Suppressor macrophage treated with lipopolysaccharide for 1 hour (primary cell): ENCODE data around the gene TRMT112.

Experiments
- DNase-seq, 3 donors: peaks; one replicate each; pipeline ENCODE4 v3.0.0-alpha.2; 2020 to 2022

The TRMT112 gene

DNA sequence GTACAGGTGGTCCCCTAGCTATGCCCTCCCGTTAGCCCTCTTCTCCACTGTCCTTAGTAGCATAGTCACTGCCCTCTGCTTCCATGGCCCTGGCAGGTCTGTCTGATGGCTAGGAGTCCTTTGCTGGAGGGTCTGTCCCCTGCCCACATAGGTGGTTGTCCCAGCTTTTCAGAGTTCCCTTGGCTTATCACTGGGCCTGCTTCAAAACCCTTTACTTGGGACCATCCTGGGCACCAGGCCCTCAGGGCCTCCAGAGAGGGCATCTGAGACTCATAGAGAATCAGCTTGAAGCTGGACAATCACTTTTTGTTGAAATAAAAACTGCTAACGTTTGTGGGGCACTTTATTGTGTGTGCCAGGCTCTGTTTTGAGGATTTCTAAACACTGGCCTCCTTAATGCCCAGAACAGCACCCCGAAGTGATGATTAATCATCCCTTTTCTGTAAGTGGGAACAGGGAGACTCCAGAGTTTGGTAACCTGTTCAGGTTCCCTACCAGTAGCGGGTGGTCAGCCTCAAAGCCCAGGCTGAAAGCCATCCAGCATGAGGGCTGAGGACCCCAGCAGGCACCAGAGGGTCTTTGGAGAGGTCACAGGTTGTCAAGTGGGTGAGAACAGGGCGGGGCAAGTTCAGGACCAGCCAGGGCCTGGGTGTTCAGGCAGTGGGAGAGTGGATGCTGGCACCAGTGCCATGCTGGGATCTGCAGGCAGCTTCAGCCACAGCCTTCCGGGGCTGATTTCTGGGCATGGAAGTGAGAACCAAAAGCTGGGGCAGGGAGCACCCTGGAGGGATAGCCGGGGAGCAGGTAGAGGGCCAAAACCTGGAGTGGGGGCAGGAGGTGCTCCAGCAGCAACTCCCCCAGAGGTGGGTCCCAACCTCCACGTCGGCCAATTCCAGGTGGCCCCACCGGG, 26.8 kb downstream of the TRMT112 start:
- peak; percentile 52 to 57 (median 52) for DNase-seq

DNA sequence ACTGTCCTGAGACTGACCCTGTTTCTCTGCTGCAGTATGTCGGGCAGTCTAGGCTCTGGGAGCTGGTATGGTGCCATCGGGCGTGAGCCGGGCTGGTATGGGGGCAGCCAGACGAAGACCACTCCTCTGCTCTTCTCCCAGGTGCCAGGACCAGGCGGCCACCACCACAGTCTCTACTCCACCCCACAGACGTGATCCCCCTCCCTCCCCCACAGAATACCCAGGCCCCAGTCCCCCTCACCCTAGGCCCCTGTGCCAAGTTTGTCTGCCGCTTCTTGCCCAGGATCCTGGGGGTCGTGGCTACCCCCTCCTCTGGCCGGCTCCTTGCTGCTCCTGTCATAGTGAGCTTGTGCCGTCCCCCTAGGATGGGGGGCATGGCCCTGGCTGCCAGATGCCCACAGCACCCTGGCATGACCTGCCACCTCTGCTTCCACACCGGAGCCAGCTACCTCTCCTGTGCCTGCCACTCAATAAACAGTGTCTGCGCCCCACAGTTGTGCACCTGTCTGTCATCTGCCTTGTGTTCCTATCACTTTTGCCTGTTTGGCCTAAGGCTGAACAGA, 28.3 kb downstream of the TRMT112 start:
- no peak for DNase-seq

DNA sequence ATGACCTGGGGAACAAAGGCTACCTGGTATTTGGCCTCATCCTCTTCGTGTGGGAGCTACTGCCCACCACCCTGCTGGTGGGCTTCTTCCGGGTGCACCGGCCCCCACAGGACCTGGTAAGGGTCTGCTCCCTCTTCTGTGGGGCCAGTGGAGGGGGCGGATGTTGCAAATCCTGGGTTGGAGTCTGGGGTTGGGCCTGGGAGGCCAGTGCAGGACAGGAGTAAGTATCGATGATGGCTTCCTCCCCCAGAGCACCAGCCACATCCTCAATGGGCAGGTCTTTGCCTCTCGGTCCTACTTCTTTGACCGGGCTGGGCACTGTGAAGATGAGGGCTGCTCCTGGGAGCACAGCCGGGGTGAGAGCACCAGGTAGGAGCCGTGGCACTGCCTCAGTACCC, 29.0 kb downstream of the TRMT112 start:
- DNase-seq, result no peak

- no peak for DNase-seq
Observed at GRCh38 chr11:64287676-64288352, 29.5 kb downstream of the TRMT112 start.

DNA sequence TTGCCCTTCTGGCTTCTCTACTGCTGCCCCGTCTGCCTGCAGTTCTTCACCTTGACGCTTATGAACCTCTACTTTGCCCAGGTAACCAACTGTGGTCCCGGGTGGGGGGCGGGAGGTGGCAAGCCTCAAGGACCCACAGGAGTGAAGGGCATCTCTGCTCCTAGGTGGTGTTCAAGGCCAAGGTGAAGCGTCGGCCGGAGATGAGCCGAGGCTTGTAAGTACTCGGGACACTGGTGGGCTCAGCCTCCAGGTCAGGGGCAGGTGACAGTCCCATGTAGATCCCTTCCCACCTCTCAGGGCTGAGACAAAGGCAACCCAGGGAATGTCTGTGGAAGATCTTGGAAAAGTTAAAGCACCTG, 30.6 kb downstream of the TRMT112 start:
- DNase-seq, result no peak

- no peak for DNase-seq
Observed at GRCh38 chr11:64285885-64286800, 31.2 kb downstream of the TRMT112 start.

DNA sequence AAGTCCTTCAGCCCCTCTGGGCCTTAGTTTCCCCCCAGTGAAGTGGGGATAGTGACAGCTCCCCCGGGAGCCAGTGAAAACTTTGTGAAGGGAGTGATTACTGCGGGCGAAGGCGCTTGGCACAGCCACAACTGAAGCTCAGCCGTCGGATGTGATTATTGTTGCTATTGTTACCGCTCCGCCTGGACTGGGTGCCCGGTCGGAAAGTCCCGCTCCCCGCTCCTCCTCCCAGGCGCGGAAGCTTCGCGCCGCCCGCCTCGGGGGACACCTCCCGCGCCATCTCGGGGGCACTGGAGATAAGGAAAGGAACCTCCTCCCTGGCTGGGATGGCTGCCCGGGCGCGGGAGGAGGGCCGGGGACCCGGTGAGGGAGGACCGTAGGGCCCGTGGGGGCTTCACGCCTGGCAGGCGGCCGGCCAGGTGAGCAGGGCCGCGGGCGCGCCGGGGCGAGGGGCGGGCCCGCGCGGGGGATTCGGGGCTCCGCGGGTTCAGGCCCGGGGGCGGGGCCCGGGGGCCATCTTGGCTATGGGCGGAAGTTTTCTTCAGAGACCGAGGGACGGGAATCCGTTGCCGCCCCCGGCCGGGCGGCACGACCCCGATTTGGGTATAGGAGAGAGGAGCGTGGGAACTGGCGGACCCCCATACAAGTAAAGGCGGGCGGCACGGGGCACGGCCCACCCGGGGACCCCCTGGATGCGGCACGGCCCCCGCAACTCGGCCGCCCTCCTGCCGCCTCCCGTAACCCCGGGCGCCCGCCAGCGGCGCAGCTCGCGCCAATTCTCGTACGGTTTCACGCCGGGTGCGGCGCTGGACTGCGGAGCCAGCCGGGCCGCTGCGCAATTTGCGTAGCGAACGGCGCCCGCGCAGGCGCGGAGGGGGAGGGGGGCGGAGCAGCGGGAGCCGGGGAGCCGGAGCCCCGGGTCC, 32.1 kb downstream of the TRMT112 start, which contains the start of gene GPR137:
GPR137 (plus strand) TSS at position 887 of the 923 bp plus-strand sequence. CDS start 677 bp downstream, outside the sequence.
- DNase-seq, result peak; percentile 87 to 96 (median 90)

DNA sequence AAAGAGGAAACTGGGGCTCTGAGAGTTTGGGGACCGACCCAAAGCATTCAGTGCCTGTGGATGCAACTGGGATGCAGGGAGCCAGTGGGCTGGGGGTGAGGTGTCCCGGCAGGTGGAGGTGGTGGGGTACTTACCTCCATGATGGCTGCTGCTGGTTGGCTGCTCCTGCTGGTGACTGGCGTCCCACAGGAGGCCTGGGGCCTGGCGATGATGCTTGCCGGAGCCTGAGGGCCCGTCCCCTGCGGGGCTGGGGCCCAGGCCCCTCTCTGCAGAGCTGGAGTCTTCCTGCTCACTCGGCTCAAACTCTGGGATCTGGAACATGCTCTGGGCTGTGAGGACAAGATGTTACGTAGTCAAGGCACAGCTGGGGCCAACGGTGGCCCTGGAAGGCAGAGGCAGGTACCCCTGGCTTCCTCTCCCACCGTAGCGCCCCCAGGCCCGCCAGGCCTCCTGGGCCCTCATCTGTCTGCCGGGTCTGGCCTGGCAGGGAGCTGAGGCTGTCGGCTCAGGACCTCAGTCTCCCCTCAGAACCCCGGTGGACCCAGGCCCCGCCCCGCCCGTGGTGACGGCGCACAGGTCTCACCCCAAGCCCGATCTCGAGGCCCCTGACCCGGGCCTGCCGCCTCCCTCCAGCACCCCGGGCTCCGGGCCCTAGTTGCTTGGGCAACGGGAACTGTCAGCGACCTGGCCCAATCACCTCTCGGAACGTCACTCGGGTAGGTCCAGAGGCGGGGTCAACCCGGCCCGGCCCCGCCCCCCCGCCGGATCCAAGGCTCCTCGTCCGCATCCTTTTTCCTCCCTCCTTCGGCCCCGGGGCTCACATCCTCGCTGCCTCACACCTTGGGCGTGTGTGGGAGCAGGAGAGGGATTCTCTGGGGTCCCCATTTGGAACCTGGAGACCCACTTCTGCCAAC, 33.1 kb downstream of the TRMT112 start, which contains the start of gene BAD:
BAD (minus strand) TSS at position 618 of the 914 bp plus-strand sequence; CDS start at position 321, 297 bp downstream.
- DNase-seq, result peak; percentile 93 to 98 (median 96)

GRCh38 chr11:64283092-64283491, 34.3 kb downstream of the TRMT112 start:
- no peak for DNase-seq

DNA sequence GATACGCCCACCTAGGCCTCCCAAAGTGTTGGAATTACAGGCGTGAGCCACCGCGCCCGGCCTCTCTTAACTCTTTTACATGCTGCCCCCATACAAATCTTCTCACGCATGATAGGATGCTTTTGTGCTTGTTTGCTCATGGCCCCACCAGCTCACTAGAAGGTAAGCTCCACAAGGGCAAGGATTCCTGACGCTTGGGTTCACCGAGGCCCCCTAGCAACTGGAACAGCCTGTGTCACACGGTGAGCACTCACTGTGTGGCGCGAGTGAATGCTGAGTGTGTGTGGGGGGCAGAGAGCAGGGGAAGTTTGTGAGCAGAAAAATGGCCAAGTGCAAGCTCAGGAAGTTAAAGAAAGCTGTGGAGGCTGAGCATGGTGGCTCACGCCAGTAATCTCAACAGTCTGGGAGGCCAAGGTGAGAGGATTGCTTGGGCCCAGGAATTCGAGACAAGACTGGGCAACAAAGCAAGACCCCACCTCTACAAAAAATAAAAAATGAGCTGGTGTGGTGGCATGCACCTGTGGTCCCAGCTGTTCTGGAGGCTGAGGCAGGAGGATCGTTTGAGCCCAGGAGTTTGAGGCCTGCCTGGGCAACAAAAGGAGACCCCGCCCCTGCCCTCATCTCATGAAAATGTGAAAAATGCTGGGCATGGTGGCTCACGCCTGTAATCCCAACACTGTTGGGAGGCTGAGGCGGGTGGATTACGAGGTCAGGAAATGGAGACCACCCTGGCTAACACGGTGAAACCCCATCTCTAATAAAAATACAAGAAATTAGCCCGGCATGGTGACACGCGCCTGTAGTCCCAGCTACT, 35.2 kb downstream of the TRMT112 start:
- DNase-seq, result no peak

- no peak for DNase-seq
Observed at GRCh38 chr11:64278576-64279190, 38.7 kb downstream of the TRMT112 start.

DNA sequence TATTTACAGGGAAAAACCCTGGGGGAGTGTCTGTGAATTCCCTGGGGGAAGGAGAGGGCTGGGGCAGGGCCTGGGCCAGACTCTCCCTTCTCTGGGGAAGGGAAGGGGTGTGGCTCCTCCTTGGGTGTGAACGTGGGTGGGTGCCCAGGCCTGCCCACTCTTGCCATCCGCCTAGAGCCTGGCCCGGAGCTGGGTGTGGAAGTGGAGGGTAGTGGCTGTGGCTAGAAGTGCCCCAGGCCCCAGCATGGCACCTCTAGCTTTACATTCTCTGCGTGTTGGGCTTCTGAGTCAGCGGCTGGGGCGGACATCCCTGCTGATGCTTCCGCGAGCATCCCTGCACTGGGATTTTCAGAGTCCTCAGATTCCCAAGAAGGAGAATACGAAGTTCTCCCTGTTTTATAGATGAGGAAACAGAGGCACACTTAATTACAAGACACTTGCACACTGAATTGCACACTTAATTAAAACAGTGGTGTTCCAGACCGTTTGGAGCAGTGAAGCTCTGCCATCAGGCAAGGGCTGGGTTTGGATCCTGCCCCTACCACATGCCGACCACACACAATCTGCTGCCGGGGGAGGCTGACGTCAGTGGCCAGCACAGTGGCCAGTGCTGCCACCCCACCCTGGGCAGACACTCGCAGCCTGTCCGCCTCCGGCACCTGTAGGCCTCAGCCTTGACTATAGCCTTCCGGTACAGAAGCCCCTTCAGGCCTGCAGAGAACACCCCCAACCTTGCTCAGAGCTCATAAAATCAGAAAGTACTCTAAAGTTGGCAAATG, 40.5 kb downstream of the TRMT112 start:
- peak in 2 of 3 donors; percentile 39 to 73 for DNase-seq

GRCh38 chr11:64275841-64276240, 41.5 kb downstream of the TRMT112 start:
- DNase-seq, result no peak

DNA sequence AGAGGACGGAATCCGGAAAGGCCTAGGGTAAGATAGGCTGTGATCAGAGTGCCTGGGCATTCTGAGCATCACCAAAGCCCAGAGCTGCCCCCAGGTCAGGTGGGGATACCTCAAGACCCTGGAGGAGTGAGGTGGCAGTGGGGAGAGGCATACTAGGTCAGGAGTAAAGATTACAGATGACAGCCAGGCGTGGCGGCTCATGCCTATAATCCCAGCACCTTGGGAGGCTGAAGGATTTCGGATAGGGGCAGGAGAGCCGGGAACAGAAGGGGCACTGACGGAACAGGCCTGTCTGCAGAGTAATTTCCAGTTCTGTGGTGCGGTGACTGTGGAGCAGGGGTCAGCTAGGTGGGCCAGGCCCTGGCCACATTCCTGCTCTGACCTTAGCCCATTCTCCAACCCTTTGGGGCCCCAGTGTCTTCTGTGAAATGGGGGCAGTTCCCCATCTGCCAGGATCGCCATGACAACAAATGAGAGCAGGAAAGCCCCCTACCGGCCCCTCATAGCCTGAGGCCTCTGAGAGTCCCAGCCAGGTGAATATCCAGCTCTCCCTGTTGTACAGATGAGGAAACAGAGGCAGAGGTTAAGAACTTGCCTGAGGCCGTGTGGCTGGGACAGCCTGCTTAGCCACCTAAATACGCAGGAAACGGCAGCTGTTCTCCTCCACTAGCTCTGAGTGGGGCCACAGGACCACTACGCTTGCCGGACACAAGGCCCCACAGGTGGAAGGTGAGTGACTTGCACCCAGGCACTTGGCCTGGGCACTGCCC, 42.1 kb downstream of the TRMT112 start:
- DNase-seq, result no peak

- DNase-seq, result peak; percentile 98 to 100 (median 99)
Observed at GRCh38 chr11:64269540-64270220, 47.7 kb downstream of the TRMT112 start.

- peak; percentile 47 to 56 (median 53) for DNase-seq
Observed at GRCh38 chr11:64268893-64269539, 48.3 kb downstream of the TRMT112 start.
